ENCODE results near the gene DAB1.

DNA sequence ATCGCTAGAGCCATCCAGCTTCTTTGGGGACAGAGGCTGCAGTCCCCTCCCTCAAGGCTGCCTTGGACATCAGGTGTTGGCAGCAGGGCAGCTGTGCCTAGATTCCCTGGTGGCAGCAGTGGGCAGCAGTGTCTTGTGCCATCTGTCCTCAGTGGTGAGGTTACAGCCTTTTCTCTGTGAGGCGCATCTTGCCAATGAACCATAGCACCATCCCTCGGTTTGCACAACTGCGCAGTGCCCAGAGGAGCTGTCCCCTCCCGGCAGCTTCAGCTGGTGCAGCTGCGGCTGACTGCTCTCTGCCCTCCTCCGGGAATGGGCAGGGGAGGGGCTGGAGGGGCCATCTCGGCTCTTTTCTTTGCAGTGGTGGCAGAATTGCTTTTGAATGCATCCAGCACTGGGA lies 399.0 kb downstream of the DAB1 start:
- no peak for TF ChIP-seq EZH2phosphoT487 (conservative IDR thresholded peaks at IDR 0.05; ENCODE audit: low read length)
- TF ChIP-seq, protein P1, sequence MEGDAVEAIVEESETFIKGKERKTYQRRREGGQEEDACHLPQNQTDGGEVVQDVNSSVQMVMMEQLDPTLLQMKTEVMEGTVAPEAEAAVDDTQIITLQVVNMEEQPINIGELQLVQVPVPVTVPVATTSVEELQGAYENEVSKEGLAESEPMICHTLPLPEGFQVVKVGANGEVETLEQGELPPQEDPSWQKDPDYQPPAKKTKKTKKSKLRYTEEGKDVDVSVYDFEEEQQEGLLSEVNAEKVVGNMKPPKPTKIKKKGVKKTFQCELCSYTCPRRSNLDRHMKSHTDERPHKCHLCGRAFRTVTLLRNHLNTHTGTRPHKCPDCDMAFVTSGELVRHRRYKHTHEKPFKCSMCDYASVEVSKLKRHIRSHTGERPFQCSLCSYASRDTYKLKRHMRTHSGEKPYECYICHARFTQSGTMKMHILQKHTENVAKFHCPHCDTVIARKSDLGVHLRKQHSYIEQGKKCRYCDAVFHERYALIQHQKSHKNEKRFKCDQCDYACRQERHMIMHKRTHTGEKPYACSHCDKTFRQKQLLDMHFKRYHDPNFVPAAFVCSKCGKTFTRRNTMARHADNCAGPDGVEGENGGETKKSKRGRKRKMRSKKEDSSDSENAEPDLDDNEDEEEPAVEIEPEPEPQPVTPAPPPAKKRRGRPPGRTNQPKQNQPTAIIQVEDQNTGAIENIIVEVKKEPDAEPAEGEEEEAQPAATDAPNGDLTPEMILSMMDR (IDR thresholded peaks at IDR 0.05; ENCODE audit: insufficient read depth, low read length, poor library complexity, severe bottlenecking), result no peak
